HEK293 (cell line): Measurements from ENCODE around the gene CAP1.
A peak's percentile ranks its signal among the peaks of the same experiment; 100 is the strongest.

Source experiments
- CTCF ChIA-PET: fragments of 350-600 bp; formaldehyde crosslinking; extraction: SDS; loops from one replicate; lab custom pipeline; 2021; ENCODE audit warnings: antibody characterized with exemption; lab: Yijun Ruan, JAX
- POLR2A ChIA-PET: fragments of 300-600 bp; formaldehyde crosslinking; extraction: SDS; loops from one replicate; lab custom pipeline; 2020; ENCODE audit warnings: antibody characterized with exemption, inconsistent platforms; lab: Yijun Ruan, JAX
- H3K27ac ChIP-seq: fragments of 200-500 bp; sonication (Bioruptor generic); 2 replicates; pipeline ENCODE4 v1.5.1; 2014; ENCODE audit warnings: low read depth, low read length, control low read depth, inconsistent platforms; ENCODE audit errors: extremely low read depth
- H3K36me3 ChIP-seq, 2 experiments: fragments of 200-500 bp in 1 of 2; sonication (Bioruptor generic) in 1 of 2; 1 replicate in 1 of 2; 2 replicates in 1 of 2; pipeline ENCODE4 v1.5.1; 2014 to 2017; ENCODE audit warnings: inconsistent platforms in 2 of 2, low read length in 2 of 2; ENCODE audit not compliant: control insufficient read depth in 2 of 2, insufficient read depth in 1 of 2
- H3K4me1 ChIP-seq: fragments of 200-500 bp; sonication (Bioruptor generic); 2 replicates; pipeline ENCODE4 v1.5.1; 2014; ENCODE audit warnings: mild to moderate bottlenecking, low read length, inconsistent platforms; ENCODE audit not compliant: control insufficient read depth, insufficient read depth
- H3K4me3 ChIP-seq: 2 replicates; pipeline ENCODE4 v1.5.1; 2011; ENCODE audit warnings: low read depth, mild to moderate bottlenecking, control low read depth, low read length, moderate library complexity
- H3K9me3 ChIP-seq: fragments of 200-500 bp; sonication (Bioruptor generic); 2 replicates; pipeline ENCODE4 v1.5.1; 2014; ENCODE audit warnings: low read depth, low read length, inconsistent platforms; ENCODE audit not compliant: control insufficient read depth, insufficient read depth
- GLIS2 ChIP-seq: fragments of 450-650 bp; formaldehyde crosslinking; IDR thresholded peaks from 2 replicates; pipeline ENCODE4 v1.5.1; 2016; ENCODE audit warnings: missing biosample characterization, missing genetic modification characterization
- RBAK ChIP-seq: fragments of 450-650 bp; formaldehyde crosslinking; IDR thresholded peaks from 2 replicates; pipeline ENCODE4 v1.5.1; 2016; ENCODE audit warnings: missing biosample characterization, missing genetic modification characterization
- SCRT2 ChIP-seq: fragments of 450-650 bp; formaldehyde crosslinking; IDR thresholded peaks from 2 replicates; pipeline ENCODE4 v1.5.1; 2016; ENCODE audit warnings: missing biosample characterization, missing genetic modification characterization
- SP3 ChIP-seq: fragments of 450-650 bp; formaldehyde crosslinking; IDR thresholded peaks from 2 replicates; pipeline ENCODE4 v1.5.1; 2016; ENCODE audit warnings: missing biosample characterization, missing genetic modification characterization
- SP7 ChIP-seq: fragments of 450-650 bp; formaldehyde crosslinking; IDR thresholded peaks from 2 replicates; pipeline ENCODE4 v1.5.1; 2016; ENCODE audit warnings: missing biosample characterization, missing genetic modification characterization
- ZBTB20 ChIP-seq: fragments of 450-650 bp; formaldehyde crosslinking; IDR thresholded peaks from 2 replicates; pipeline ENCODE4 v1.5.1; 2016; ENCODE audit warnings: missing biosample characterization, missing genetic modification characterization
- ZBTB21 ChIP-seq: fragments of 450-650 bp; formaldehyde crosslinking; IDR thresholded peaks from 2 replicates; pipeline ENCODE4 v1.5.1; 2017; ENCODE audit warnings: missing biosample characterization, missing genetic modification characterization
- ZBTB6 ChIP-seq: fragments of 450-650 bp; formaldehyde crosslinking; IDR thresholded peaks from 2 replicates; pipeline ENCODE4 v1.5.1; 2017; ENCODE audit warnings: missing biosample characterization, missing genetic modification characterization
- ZBTB7A ChIP-seq: fragments of 450-650 bp; formaldehyde crosslinking; IDR thresholded peaks from 2 replicates; pipeline ENCODE4 v1.5.1; 2016; ENCODE audit warnings: low read depth, missing biosample characterization, missing genetic modification characterization
- ZBTB8A ChIP-seq: fragments of 450-650 bp; formaldehyde crosslinking; IDR thresholded peaks from 2 replicates; pipeline ENCODE4 v1.5.1; 2016; ENCODE audit warnings: missing biosample characterization, missing genetic modification characterization
- ZFP3 ChIP-seq: fragments of 450-650 bp; formaldehyde crosslinking; IDR thresholded peaks from 2 replicates; pipeline ENCODE4 v1.5.1; 2016; ENCODE audit warnings: low read depth, missing biosample characterization, missing genetic modification characterization
- ZNF174 ChIP-seq: fragments of 450-650 bp; formaldehyde crosslinking; IDR thresholded peaks from 2 replicates; pipeline ENCODE4 v1.5.0; 2017; ENCODE audit warnings: missing biosample characterization, mild to moderate bottlenecking, missing genetic modification characterization
- ZNF239 ChIP-seq: fragments of 450-650 bp; formaldehyde crosslinking; IDR thresholded peaks from 2 replicates; pipeline ENCODE4 v1.5.1; 2016; ENCODE audit warnings: missing biosample characterization, missing genetic modification characterization
- ZNF324 ChIP-seq: fragments of 450-650 bp; formaldehyde crosslinking; IDR thresholded peaks from 2 replicates; pipeline ENCODE4 v1.5.1; 2016; ENCODE audit warnings: missing biosample characterization, missing genetic modification characterization
- ZNF350 ChIP-seq: fragments of 450-650 bp; formaldehyde crosslinking; IDR thresholded peaks from 2 replicates; pipeline ENCODE4 v1.5.0; 2017; ENCODE audit warnings: missing biosample characterization, mild to moderate bottlenecking, missing genetic modification characterization
- ZNF394 ChIP-seq: fragments of 450-650 bp; formaldehyde crosslinking; IDR thresholded peaks from 2 replicates; pipeline ENCODE4 v1.5.1; 2016; ENCODE audit warnings: missing biosample characterization, missing genetic modification characterization, mild to moderate bottlenecking, moderate library complexity, borderline replicate concordance
- ZNF398 ChIP-seq: fragments of 450-650 bp; formaldehyde crosslinking; IDR thresholded peaks from 2 replicates; pipeline ENCODE4 v1.5.1; 2017; ENCODE audit warnings: missing biosample characterization, missing genetic modification characterization
- ZNF555 ChIP-seq: fragments of 450-650 bp; formaldehyde crosslinking; conservative IDR thresholded peaks from 2 replicates; pipeline ENCODE4 v1.5.1; 2017; ENCODE audit warnings: missing biosample characterization, mild to moderate bottlenecking, missing genetic modification characterization, inconsistent platforms
- ZNF600 ChIP-seq: fragments of 450-650 bp; formaldehyde crosslinking; IDR thresholded peaks from 2 replicates; pipeline ENCODE4 v1.5.1; 2016; ENCODE audit warnings: missing biosample characterization, missing genetic modification characterization
- ZNF610 ChIP-seq: fragments of 450-650 bp; formaldehyde crosslinking; IDR thresholded peaks from 2 replicates; pipeline ENCODE4 v1.5.1; 2016; ENCODE audit warnings: missing biosample characterization, missing genetic modification characterization, borderline replicate concordance
- ZNF660 ChIP-seq: fragments of 450-650 bp; IDR thresholded peaks from 2 replicates; pipeline ENCODE4 v1.5.1; 2018; ENCODE audit warnings: missing biosample characterization, mild to moderate bottlenecking, missing genetic modification characterization
- ZNF768 ChIP-seq: fragments of 450-650 bp; formaldehyde crosslinking; IDR thresholded peaks from 2 replicates; pipeline ENCODE4 v1.5.1; 2018; ENCODE audit warnings: missing biosample characterization, mild to moderate bottlenecking, missing genetic modification characterization
- TF ChIP-seq, protein P1 (sequence below): fragments of 450-650 bp; formaldehyde crosslinking; IDR thresholded peaks from 2 replicates; pipeline ENCODE4 v1.5.1; 2017; ENCODE audit warnings: missing biosample characterization, missing genetic modification characterization
- TF ChIP-seq, protein P2 (sequence below): fragments of 450-650 bp; formaldehyde crosslinking; optimal IDR thresholded peaks from 2 replicates; pipeline ENCODE3; 2016; ENCODE audit warnings: missing biosample characterization, mild to moderate bottlenecking, missing genetic modification characterization
- TF ChIP-seq, protein P3 (sequence below): fragments of 450-650 bp; formaldehyde crosslinking; IDR thresholded peaks from 2 replicates; pipeline ENCODE4; 2016; ENCODE audit warnings: missing biosample characterization, missing genetic modification characterization
- TF ChIP-seq, protein P4 (sequence below): fragments of 450-650 bp; IDR thresholded peaks from 2 replicates; pipeline ENCODE4 v1.5.1; 2018; ENCODE audit warnings: missing biosample characterization, missing genetic modification characterization

The CAP1 gene

GRCh38 chr1:40096977-40097782 lies 56.7 kb downstream of the CAP1 start, which contains the start of gene PPT1 (continued):
- TF ChIP-seq ZNF660 (tag by site-specific recombination), result peak; percentile 51; the same call in 1 of the 2 replicates
- TF ChIP-seq ZNF600 (tag by site-specific recombination), result peak; percentile 95
- TF ChIP-seq ZNF768, result no peak
- no peak for TF ChIP-seq ZBTB7A (tag by site-specific recombination)
- peak; percentile 71 for TF ChIP-seq ZBTB8A (tag by site-specific recombination)
- TF ChIP-seq ZNF394 (tag by site-specific recombination), result peak; percentile 38; the same call in 1 of the 2 replicates
- peak; percentile 61; the same call in 1 of the 2 replicates for TF ChIP-seq ZBTB20 (tag by site-specific recombination)
- TF ChIP-seq ZBTB6 (tag by site-specific recombination), result no peak
- TF ChIP-seq GLIS2, result 0 out of 2 replicates have a peak, but pooled peaks have one; percentile 28
- no peak for TF ChIP-seq ZNF350 (tag by site-specific recombination)
- no peak for TF ChIP-seq ZNF398 (tag by site-specific recombination)
- TF ChIP-seq ZNF239, result no peak
- peak; percentile 67; the same call in 1 of the 2 replicates for TF ChIP-seq ZNF610 (tag by site-specific recombination)
- TF ChIP-seq ZBTB21, result no peak; the same call in 1 of the 2 replicates
- peak; percentile 94 for TF ChIP-seq SCRT2 (tag by site-specific recombination)
- TF ChIP-seq SP7, result peak; percentile 78
- TF ChIP-seq, all 188 proteins: peak for 55

GRCh38 chr1:40102038-40102437 lies 61.5 kb downstream of the CAP1 start:
- CTCF ChIA-PET, result interaction anchor here (0.6 to 2.2 kb wide), 5 partner anchors 13 to 236 kb away, joined by 3 to 6 read pairs (median 3); no protein-coding TSS in a partner anchor
- TF ChIP-seq ZNF660 (tag by site-specific recombination) (no peak), RBAK (no peak), ZNF555 (tag by site-specific recombination) (no peak), SP3 (tag by site-specific recombination) (no peak), ZNF324 (tag by site-specific recombination) (no peak), ZNF174 (tag by site-specific recombination) (no peak), ZFP3 (no peak)
- TF ChIP-seq, protein P1, sequence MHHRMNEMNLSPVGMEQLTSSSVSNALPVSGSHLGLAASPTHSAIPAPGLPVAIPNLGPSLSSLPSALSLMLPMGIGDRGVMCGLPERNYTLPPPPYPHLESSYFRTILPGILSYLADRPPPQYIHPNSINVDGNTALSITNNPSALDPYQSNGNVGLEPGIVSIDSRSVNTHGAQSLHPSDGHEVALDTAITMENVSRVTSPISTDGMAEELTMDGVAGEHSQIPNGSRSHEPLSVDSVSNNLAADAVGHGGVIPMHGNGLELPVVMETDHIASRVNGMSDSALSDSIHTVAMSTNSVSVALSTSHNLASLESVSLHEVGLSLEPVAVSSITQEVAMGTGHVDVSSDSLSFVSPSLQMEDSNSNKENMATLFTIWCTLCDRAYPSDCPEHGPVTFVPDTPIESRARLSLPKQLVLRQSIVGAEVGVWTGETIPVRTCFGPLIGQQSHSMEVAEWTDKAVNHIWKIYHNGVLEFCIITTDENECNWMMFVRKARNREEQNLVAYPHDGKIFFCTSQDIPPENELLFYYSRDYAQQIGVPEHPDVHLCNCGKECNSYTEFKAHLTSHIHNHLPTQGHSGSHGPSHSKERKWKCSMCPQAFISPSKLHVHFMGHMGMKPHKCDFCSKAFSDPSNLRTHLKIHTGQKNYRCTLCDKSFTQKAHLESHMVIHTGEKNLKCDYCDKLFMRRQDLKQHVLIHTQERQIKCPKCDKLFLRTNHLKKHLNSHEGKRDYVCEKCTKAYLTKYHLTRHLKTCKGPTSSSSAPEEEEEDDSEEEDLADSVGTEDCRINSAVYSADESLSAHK (tag by site-specific recombination), result no peak
- TF ChIP-seq, protein P2, sequence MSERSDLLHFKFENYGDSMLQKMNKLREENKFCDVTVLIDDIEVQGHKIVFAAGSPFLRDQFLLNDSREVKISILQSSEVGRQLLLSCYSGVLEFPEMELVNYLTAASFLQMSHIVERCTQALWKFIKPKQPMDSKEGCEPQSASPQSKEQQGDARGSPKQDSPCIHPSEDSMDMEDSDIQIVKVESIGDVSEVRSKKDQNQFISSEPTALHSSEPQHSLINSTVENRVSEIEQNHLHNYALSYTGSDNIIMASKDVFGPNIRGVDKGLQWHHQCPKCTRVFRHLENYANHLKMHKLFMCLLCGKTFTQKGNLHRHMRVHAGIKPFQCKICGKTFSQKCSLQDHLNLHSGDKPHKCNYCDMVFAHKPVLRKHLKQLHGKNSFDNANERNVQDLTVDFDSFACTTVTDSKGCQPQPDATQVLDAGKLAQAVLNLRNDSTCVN (tag by site-specific recombination), result no peak
- TF ChIP-seq, protein P3, sequence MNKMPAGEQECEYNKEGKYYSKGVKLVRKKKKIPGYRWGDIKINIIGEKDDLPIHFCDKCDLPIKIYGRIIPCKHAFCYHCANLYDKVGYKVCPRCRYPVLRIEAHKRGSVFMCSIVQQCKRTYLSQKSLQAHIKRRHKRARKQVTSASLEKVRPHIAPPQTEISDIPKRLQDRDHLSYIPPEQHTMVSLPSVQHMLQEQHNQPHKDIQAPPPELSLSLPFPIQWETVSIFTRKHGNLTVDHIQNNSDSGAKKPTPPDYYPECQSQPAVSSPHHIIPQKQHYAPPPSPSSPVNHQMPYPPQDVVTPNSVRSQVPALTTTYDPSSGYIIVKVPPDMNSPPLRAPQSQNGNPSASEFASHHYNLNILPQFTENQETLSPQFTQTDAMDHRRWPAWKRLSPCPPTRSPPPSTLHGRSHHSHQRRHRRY (tag by site-specific recombination), result no peak
- TF ChIP-seq, protein P4, sequence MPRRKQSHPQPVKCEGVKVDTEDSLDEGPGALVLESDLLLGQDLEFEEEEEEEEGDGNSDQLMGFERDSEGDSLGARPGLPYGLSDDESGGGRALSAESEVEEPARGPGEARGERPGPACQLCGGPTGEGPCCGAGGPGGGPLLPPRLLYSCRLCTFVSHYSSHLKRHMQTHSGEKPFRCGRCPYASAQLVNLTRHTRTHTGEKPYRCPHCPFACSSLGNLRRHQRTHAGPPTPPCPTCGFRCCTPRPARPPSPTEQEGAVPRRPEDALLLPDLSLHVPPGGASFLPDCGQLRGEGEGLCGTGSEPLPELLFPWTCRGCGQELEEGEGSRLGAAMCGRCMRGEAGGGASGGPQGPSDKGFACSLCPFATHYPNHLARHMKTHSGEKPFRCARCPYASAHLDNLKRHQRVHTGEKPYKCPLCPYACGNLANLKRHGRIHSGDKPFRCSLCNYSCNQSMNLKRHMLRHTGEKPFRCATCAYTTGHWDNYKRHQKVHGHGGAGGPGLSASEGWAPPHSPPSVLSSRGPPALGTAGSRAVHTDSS (tag by site-specific recombination), result no peak

More at GRCh38 chr1:40102038-40102437, 61.5 kb downstream of the CAP1 start:
- no peaks in the 10 kb centered on the region for H3K36me3 ChIP-seq
- H3K9me3 ChIP-seq, result no peaks in the 10 kb centered on the region
- POLR2A ChIA-PET, result no interaction called here
- no peak overlapping the region for H3K4me3 ChIP-seq
- H3K4me1 ChIP-seq, result no peaks in the 10 kb centered on the region
- H3K27ac ChIP-seq, result no peak overlapping the region
